GM23338 (cell line): Measurements from ENCODE around the gene SMIM13.

Source experiments
- CREB1 ChIP-seq: fragments of 250-450 bp; sonication (Bioruptor Pico); IDR thresholded peaks from 2 replicates; pipeline ENCODE4 v1.5.0; 2020; ENCODE audit warnings: low read depth, mild to moderate bottlenecking, moderate library complexity
- CTCF ChIP-seq, 2 experiments: fragments of 200-600 bp in 1 of 2; sonication (generic) in 1 of 2; conservative IDR thresholded peaks; 2 replicates each; pipeline versions ENCODE4 v1.5.1 to v1.6.1; 2016 to 2017; ENCODE audit warnings: antibody characterized with exemption in 2 of 2, low read depth in 2 of 2, mild to moderate bottlenecking in 2 of 2, moderate library complexity in 1 of 2
- ETS1 ChIP-seq: IDR thresholded peaks from 2 replicates; pipeline ENCODE4 v1.6.1; 2016; ENCODE audit warnings: antibody characterized with exemption
- EZH2 ChIP-seq: fragments of 200-600 bp; sonication (generic); IDR thresholded peaks from one replicate; pipeline ENCODE4 v1.8.0; 2017; ENCODE audit warnings: antibody characterized with exemption, mild to moderate bottlenecking, low read depth; ENCODE audit not compliant: unreplicated experiment
- EZH2phosphoT487 ChIP-seq: fragments of 200-600 bp; sonication (generic); IDR thresholded peaks from one replicate; pipeline ENCODE4 v1.8.1; 2018; ENCODE audit warnings: antibody characterized with exemption; ENCODE audit not compliant: unreplicated experiment
- NANOG ChIP-seq: IDR thresholded peaks from 2 replicates; pipeline ENCODE4 v1.6.1; 2016; ENCODE audit warnings: antibody characterized with exemption, borderline replicate concordance
- POLR2AphosphoS5 ChIP-seq: IDR thresholded peaks from 2 replicates; pipeline ENCODE4 v1.6.1; 2016; ENCODE audit warnings: antibody characterized with exemption, low read depth
- REST ChIP-seq: IDR thresholded peaks from one replicate; pipeline ENCODE4 v1.6.1; 2018; ENCODE audit warnings: antibody characterized with exemption; ENCODE audit not compliant: unreplicated experiment

- TF ChIP-seq CTCF (conservative IDR thresholded peaks at IDR 0.05; ENCODE audit: low read depth in 2 of 2) (no peak), EZH2phosphoT487 (no peak), REST (no peak), POLR2AphosphoS5 (no peak), CREB1 (no peak), EZH2 (no peak), ETS1 (no peak), NANOG (no peak)
These were observed 28.2 kb downstream of the SMIM13 start for GRCh38 chr6:11121851-11122250.
